Neural cell (in vitro differentiated cells): ENCODE data around the gene KIF5C.

ENCODE experiments used
- CTCF ChIP-seq: fragments of 450-650 bp; IDR thresholded peaks from 2 replicates; pipeline ENCODE4 v1.5.1; 2014; ENCODE audit warnings: antibody characterized with exemption, mild to moderate bottlenecking, moderate library complexity; ENCODE audit not compliant: poor library complexity, severe bottlenecking
- EP300 ChIP-seq: fragments of 450-650 bp; conservative IDR thresholded peaks from 2 replicates; pipeline ENCODE4 v1.6.1; 2014; ENCODE audit warnings: antibody characterized with exemption, mild to moderate bottlenecking, moderate library complexity; ENCODE audit not compliant: poor library complexity, severe bottlenecking
- MXI1 ChIP-seq: fragments of 450-650 bp; conservative IDR thresholded peaks from 2 replicates; pipeline ENCODE4 v1.6.1; 2014; ENCODE audit warnings: antibody characterized with exemption, mild to moderate bottlenecking; ENCODE audit not compliant: poor library complexity, severe bottlenecking
- RAD21 ChIP-seq: fragments of 450-650 bp; conservative IDR thresholded peaks from 2 replicates; pipeline ENCODE4 v1.6.1; 2014; ENCODE audit warnings: antibody characterized with exemption, mild to moderate bottlenecking, moderate library complexity
- TF ChIP-seq, protein P1 (sequence below): IDR thresholded peaks from 2 replicates; pipeline ENCODE4 v1.6.1; 2012; ENCODE audit warnings: borderline replicate concordance

- TF ChIP-seq CTCF (no peak), RAD21 (no peak), EP300 (no peak), MXI1 (no peak)
- TF ChIP-seq, protein P1, sequence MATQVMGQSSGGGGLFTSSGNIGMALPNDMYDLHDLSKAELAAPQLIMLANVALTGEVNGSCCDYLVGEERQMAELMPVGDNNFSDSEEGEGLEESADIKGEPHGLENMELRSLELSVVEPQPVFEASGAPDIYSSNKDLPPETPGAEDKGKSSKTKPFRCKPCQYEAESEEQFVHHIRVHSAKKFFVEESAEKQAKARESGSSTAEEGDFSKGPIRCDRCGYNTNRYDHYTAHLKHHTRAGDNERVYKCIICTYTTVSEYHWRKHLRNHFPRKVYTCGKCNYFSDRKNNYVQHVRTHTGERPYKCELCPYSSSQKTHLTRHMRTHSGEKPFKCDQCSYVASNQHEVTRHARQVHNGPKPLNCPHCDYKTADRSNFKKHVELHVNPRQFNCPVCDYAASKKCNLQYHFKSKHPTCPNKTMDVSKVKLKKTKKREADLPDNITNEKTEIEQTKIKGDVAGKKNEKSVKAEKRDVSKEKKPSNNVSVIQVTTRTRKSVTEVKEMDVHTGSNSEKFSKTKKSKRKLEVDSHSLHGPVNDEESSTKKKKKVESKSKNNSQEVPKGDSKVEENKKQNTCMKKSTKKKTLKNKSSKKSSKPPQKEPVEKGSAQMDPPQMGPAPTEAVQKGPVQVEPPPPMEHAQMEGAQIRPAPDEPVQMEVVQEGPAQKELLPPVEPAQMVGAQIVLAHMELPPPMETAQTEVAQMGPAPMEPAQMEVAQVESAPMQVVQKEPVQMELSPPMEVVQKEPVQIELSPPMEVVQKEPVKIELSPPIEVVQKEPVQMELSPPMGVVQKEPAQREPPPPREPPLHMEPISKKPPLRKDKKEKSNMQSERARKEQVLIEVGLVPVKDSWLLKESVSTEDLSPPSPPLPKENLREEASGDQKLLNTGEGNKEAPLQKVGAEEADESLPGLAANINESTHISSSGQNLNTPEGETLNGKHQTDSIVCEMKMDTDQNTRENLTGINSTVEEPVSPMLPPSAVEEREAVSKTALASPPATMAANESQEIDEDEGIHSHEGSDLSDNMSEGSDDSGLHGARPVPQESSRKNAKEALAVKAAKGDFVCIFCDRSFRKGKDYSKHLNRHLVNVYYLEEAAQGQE = no peak
Measured at GRCh38 chr2:148853458-148853857, 21.6 kb upstream of the KIF5C start.
